MM.1S (cell line): ENCODE measurements around the gene HCN4.

Experiments used
- EZH2 ChIP-seq: fragments of 300-600 bp; sonication (generic); optimal IDR thresholded peaks from 2 replicates; pipeline ENCODE3; 2017; ENCODE audit warnings: low read depth, mild to moderate bottlenecking, antibody characterized with exemption, low read length, mixed read lengths
- TF ChIP-seq, protein P1 (sequence below): fragments of 300-600 bp; sonication (generic); IDR thresholded peaks from 2 replicates; pipeline ENCODE4 v1.5.1; 2016; ENCODE audit warnings: antibody characterized with exemption, low read length, mixed read lengths

DNA sequence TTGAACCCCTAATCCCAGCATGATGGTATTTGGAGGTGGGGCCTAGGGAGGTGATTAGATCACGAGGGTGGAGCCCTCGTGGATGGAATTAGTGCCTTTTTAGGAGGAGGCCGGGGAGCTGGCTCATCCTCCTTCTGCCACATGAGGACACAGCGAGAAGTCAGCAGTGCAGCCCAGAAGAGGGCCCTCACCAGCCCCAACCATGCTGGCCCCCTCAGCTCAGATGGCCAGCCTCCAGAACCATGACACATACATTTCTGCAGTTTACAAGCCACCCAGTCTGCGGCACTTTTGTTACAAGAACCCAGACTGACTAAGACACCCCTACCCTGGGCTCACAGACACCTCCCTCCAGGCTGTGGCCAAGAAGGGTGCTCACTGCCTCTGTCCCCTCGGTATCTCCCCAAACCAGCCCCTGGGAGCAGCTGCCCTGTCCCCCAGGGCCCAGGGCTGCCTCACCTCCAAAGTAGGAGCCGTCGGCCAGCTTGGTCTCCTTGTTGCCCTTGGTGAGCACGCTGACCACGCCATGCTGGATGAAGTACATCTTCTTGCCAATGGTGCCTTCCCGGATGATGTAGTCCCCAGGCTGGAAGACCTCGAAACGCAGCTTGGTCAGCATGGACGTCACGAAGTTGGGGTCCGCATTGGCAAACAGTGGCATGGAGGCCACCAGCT, 44.1 kb downstream of the HCN4 start:
- TF ChIP-seq, protein P1, sequence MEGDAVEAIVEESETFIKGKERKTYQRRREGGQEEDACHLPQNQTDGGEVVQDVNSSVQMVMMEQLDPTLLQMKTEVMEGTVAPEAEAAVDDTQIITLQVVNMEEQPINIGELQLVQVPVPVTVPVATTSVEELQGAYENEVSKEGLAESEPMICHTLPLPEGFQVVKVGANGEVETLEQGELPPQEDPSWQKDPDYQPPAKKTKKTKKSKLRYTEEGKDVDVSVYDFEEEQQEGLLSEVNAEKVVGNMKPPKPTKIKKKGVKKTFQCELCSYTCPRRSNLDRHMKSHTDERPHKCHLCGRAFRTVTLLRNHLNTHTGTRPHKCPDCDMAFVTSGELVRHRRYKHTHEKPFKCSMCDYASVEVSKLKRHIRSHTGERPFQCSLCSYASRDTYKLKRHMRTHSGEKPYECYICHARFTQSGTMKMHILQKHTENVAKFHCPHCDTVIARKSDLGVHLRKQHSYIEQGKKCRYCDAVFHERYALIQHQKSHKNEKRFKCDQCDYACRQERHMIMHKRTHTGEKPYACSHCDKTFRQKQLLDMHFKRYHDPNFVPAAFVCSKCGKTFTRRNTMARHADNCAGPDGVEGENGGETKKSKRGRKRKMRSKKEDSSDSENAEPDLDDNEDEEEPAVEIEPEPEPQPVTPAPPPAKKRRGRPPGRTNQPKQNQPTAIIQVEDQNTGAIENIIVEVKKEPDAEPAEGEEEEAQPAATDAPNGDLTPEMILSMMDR = no peak
- TF ChIP-seq EZH2 = no peak
